ENCODE results near the gene DOCK9.
A peak's percentile ranks its signal among the peaks of the same experiment; 100 is the strongest.

DOCK9 gene

GRCh38 chr13:98972059-98972458 is 5.8 kb downstream of the DOCK9 start:
- no peak overlapping the region for H3K18ac ChIP-seq (ENCODE audit: low read length)
- no peak overlapping the region for H4K8ac ChIP-seq (ENCODE audit: low read depth, low read length)
- H3K4me1 ChIP-seq (ENCODE audit: control insufficient read depth in 1 of 2, insufficient read depth in 2 of 2, low read length in 2 of 2): peaks cover 13 to 29% of the 10 kb centered on the region in 2 experiments
- H3K14ac ChIP-seq (ENCODE audit: low read length): no peak overlapping the region
- no peak overlapping the region for H2AK5ac ChIP-seq (ENCODE audit: low read length)
- no peak overlapping the region for H3K4ac ChIP-seq (ENCODE audit: low read depth, low read length)
- DNase-seq: no peak
- H3K27ac ChIP-seq (ENCODE audit: low read depth, low read length): peak overlapping the region; percentile 84
- WGBS (ENCODE audit: extremely low coverage, insufficient coverage, insufficient read length): no CpG with 5 or more reads among the region's 3 CpGs
- H2BK120ac ChIP-seq (ENCODE audit: insufficient read depth, low read length, poor library complexity): no peak overlapping the region
- peaks cover 8% of the 10 kb centered on the region for H3K79me2 ChIP-seq (ENCODE audit: control insufficient read depth, insufficient read depth, low read length, poor library complexity)
- no peaks in the 10 kb centered on the region for H3K9me3 ChIP-seq (ENCODE audit: insufficient read depth, low read depth, low read length)
- no peak overlapping the region for H3K9ac ChIP-seq (ENCODE audit: low read length)
- no peaks in the 10 kb centered on the region for H3K27me3 ChIP-seq (ENCODE audit: insufficient read depth, low read length)
- no peak overlapping the region for H3K23ac ChIP-seq (ENCODE audit: low read length)
- H2BK12ac ChIP-seq (ENCODE audit: low read length): no peak overlapping the region
- peaks cover 14% of the 10 kb centered on the region for H3K79me1 ChIP-seq (ENCODE audit: low read length)
- H3K4me3 ChIP-seq (ENCODE audit: low read depth, low read length): no peak overlapping the region
- H4K12ac ChIP-seq (ENCODE audit: low read depth, low read length): no peak overlapping the region
- peak overlapping the region; percentile 48 for H2BK5ac ChIP-seq (ENCODE audit: low read depth, low read length, poor library complexity)
- no peaks in the 10 kb centered on the region for H3K36me3 ChIP-seq (ENCODE audit: control insufficient read depth in 1 of 2, insufficient read depth in 2 of 2, low read length in 2 of 2)
- H2AFZ ChIP-seq (ENCODE audit: insufficient read depth, low read length, poor library complexity): no peak overlapping the region
- no peak overlapping the region for H4K91ac ChIP-seq (ENCODE audit: low read depth, low read length)
- no peak overlapping the region for H3K4me2 ChIP-seq (ENCODE audit: low read length)

GRCh38 chr13:98970330-98970729 is 7.5 kb downstream of the DOCK9 start:
- H3K27ac ChIP-seq (ENCODE audit: low read depth, low read length): no peak overlapping the region
- peak overlapping the region; percentile 55 for H4K91ac ChIP-seq (ENCODE audit: low read depth, low read length)
- H3K27me3 ChIP-seq (ENCODE audit: insufficient read depth, low read length): no peaks in the 10 kb centered on the region
- no peak overlapping the region for H3K23ac ChIP-seq (ENCODE audit: low read length)
- peaks cover 14% of the 10 kb centered on the region for H3K79me1 ChIP-seq (ENCODE audit: low read length)
- no peaks in the 10 kb centered on the region for H3K36me3 ChIP-seq (ENCODE audit: control insufficient read depth in 1 of 2, insufficient read depth in 2 of 2, low read length in 2 of 2)
- H4K12ac ChIP-seq (ENCODE audit: low read depth, low read length): no peak overlapping the region
- no peak overlapping the region for H3K4me2 ChIP-seq (ENCODE audit: low read length)
- H2AFZ ChIP-seq (ENCODE audit: insufficient read depth, low read length, poor library complexity): no peak overlapping the region
- H3K4me3 ChIP-seq (ENCODE audit: low read depth, low read length): no peak overlapping the region
- H3K18ac ChIP-seq (ENCODE audit: low read length): peak overlapping the region; percentile 63
- peak overlapping the region; percentile 49 for H3K14ac ChIP-seq (ENCODE audit: low read length)
- H2BK120ac ChIP-seq (ENCODE audit: insufficient read depth, low read length, poor library complexity): peak overlapping the region; percentile 41
- H3K4me1 ChIP-seq (ENCODE audit: control insufficient read depth in 1 of 2, insufficient read depth in 2 of 2, low read length in 2 of 2): peaks cover 8 to 25% of the 10 kb centered on the region in 2 experiments
- no CpG with 5 or more reads among the region's 5 CpGs for WGBS (ENCODE audit: extremely low coverage, insufficient coverage, insufficient read length)
- DNase-seq: no peak
- peak overlapping the region; percentile 44 for H4K8ac ChIP-seq (ENCODE audit: low read depth, low read length)
- peaks cover 8% of the 10 kb centered on the region for H3K79me2 ChIP-seq (ENCODE audit: control insufficient read depth, insufficient read depth, low read length, poor library complexity)
- H3K9me3 ChIP-seq (ENCODE audit: insufficient read depth, low read depth, low read length): no peaks in the 10 kb centered on the region
- H3K4ac ChIP-seq (ENCODE audit: low read depth, low read length): peak overlapping the region; percentile 83
- no peak overlapping the region for H2BK5ac ChIP-seq (ENCODE audit: low read depth, low read length, poor library complexity)
- peak overlapping the region; percentile 7 for H2AK5ac ChIP-seq (ENCODE audit: low read length)
- H3K9ac ChIP-seq (ENCODE audit: low read length): no peak overlapping the region
- H2BK12ac ChIP-seq (ENCODE audit: low read length): peak overlapping the region; percentile 48

GRCh38 chr13:98967491-98967890 is 10.4 kb downstream of the DOCK9 start:
- Histone ChIP-seq H3K27me3 (ENCODE audit: insufficient read depth, low read length) (no peaks in the 10 kb centered on the region), H4K8ac (ENCODE audit: low read depth, low read length) (no peak overlapping the region), H3K79me2 (ENCODE audit: control insufficient read depth, insufficient read depth, low read length, poor library complexity) (peaks cover 8% of the 10 kb centered on the region), H3K9ac (ENCODE audit: low read length) (no peak overlapping the region), H2BK12ac (ENCODE audit: low read length) (no peak overlapping the region), H3K9me3 (ENCODE audit: insufficient read depth, low read depth, low read length) (no peaks in the 10 kb centered on the region), H2AFZ (ENCODE audit: insufficient read depth, low read length, poor library complexity) (no peak overlapping the region), H2BK5ac (ENCODE audit: low read depth, low read length, poor library complexity) (no peak overlapping the region), H3K27ac (ENCODE audit: low read depth, low read length) (no peak overlapping the region), H3K79me1 (ENCODE audit: low read length) (peaks cover 15% of the 10 kb centered on the region), H3K4me1 (ENCODE audit: control insufficient read depth in 1 of 2, insufficient read depth in 2 of 2, low read length in 2 of 2) (peaks cover 11 to 25% of the 10 kb centered on the region in 2 experiments), H4K12ac (ENCODE audit: low read depth, low read length) (no peak overlapping the region), H4K91ac (ENCODE audit: low read depth, low read length) (no peak overlapping the region), H2AK5ac (ENCODE audit: low read length) (no peak overlapping the region), H3K18ac (ENCODE audit: low read length) (no peak overlapping the region), H3K23ac (ENCODE audit: low read length) (no peak overlapping the region), H3K14ac (ENCODE audit: low read length) (no peak overlapping the region), H3K4me2 (ENCODE audit: low read length) (no peak overlapping the region), H3K36me3 (ENCODE audit: control insufficient read depth in 1 of 2, insufficient read depth in 2 of 2, low read length in 2 of 2) (peaks cover 2 to 4% of the 10 kb centered on the region in 2 experiments), H2BK120ac (ENCODE audit: insufficient read depth, low read length, poor library complexity) (no peak overlapping the region), H3K4ac (ENCODE audit: low read depth, low read length) (peak overlapping the region; percentile 21), H3K4me3 (ENCODE audit: low read depth, low read length) (no peak overlapping the region)
- no CpG with 5 or more reads among the region's 4 CpGs for WGBS (ENCODE audit: extremely low coverage, insufficient coverage, insufficient read length)
- no peak for DNase-seq

GRCh38 chr13:98966019-98966418 is 11.8 kb downstream of the DOCK9 start:
- Histone ChIP-seq H3K36me3 (ENCODE audit: control insufficient read depth in 1 of 2, insufficient read depth in 2 of 2, low read length in 2 of 2) (peaks cover 2 to 4% of the 10 kb centered on the region in 2 experiments), H3K4ac (ENCODE audit: low read depth, low read length) (peak overlapping the region; percentile 64), H4K12ac (ENCODE audit: low read depth, low read length) (no peak overlapping the region), H2BK12ac (ENCODE audit: low read length) (peak overlapping the region; percentile 48), H3K27ac (ENCODE audit: low read depth, low read length) (no peak overlapping the region), H3K4me1 (ENCODE audit: control insufficient read depth in 1 of 2, insufficient read depth in 2 of 2, low read length in 2 of 2) (peaks cover 19 to 27% of the 10 kb centered on the region in 2 experiments), H2BK120ac (ENCODE audit: insufficient read depth, low read length, poor library complexity) (no peak overlapping the region), H3K14ac (ENCODE audit: low read length) (peak overlapping the region; percentile 33), H3K4me3 (ENCODE audit: low read depth, low read length) (no peak overlapping the region), H2BK5ac (ENCODE audit: low read depth, low read length, poor library complexity) (peak overlapping the region; percentile 21), H3K4me2 (ENCODE audit: low read length) (no peak overlapping the region), H3K9ac (ENCODE audit: low read length) (no peak overlapping the region), H3K79me2 (ENCODE audit: control insufficient read depth, insufficient read depth, low read length, poor library complexity) (peaks cover 6% of the 10 kb centered on the region), H3K23ac (ENCODE audit: low read length) (no peak overlapping the region), H4K91ac (ENCODE audit: low read depth, low read length) (no peak overlapping the region), H3K9me3 (ENCODE audit: insufficient read depth, low read depth, low read length) (no peaks in the 10 kb centered on the region), H3K27me3 (ENCODE audit: insufficient read depth, low read length) (no peaks in the 10 kb centered on the region), H4K8ac (ENCODE audit: low read depth, low read length) (peak overlapping the region; percentile 42), H2AK5ac (ENCODE audit: low read length) (peak overlapping the region; percentile 75), H3K79me1 (ENCODE audit: low read length) (peaks cover 14% of the 10 kb centered on the region), H2AFZ (ENCODE audit: insufficient read depth, low read length, poor library complexity) (no peak overlapping the region), H3K18ac (ENCODE audit: low read length) (peak overlapping the region; percentile 25)
- DNase-seq: no peak
- no CpG with 5 or more reads among the region's 11 CpGs for WGBS (ENCODE audit: extremely low coverage, insufficient coverage, insufficient read length)

Data from trophoblast cell (in vitro differentiated cells and primary cell).